ENCODE measurements around the gene TEX261. TPM values are rescaled to one million over a fixed set of nuclear protein-coding genes. Genes with fewer than 3 reads are reported as not detected.

The TEX261 gene
- total RNA-seq, 1 donor from 2014 or later: 44.7 TPM

GRCh38 chr2:70947556-70948184, 47.0 kb downstream of the TEX261 start:
- Histone ChIP-seq H3K79me2 (ENCODE audit: insufficient read depth, low read length) (no peaks in the 10 kb centered on the region), H2AFZ (ENCODE audit: low read depth, low read length) (peak overlapping the region; percentile 81), H3K9ac (ENCODE audit: low read length) (no peak overlapping the region), H3K4me1 (ENCODE audit: insufficient read depth, low read length) (peaks cover 15% of the 10 kb centered on the region), H3K4me3 (ENCODE audit: insufficient read depth, low read depth, low read length) (peak overlapping the region; percentile 23), H3K4me2 (ENCODE audit: low read length) (peak overlapping the region; percentile 69), H3K27ac (ENCODE audit: low read depth, low read length) (no peak overlapping the region), H3K36me3 (ENCODE audit: insufficient read depth, low read length) (no peaks in the 10 kb centered on the region), H3K9me3 (ENCODE audit: insufficient read depth, low read depth, low read length) (no peaks in the 10 kb centered on the region), H4K20me1 (ENCODE audit: insufficient read depth, low read length) (no peaks in the 10 kb centered on the region), H3K27me3 (ENCODE audit: insufficient read depth, low read length) (no peaks in the 10 kb centered on the region)
- H3K4me3 Mint-ChIP-seq (ENCODE audit: unreplicated experiment): peak overlapping the region; percentile 17
- peak overlapping the region; percentile 22 for H3K27ac Mint-ChIP-seq (ENCODE audit: unreplicated experiment)
- TF ChIP-seq CTCF (IDR thresholded peaks at IDR 0.05; ENCODE audit: insufficient read depth, low read depth, low read length): no peak
- TF ChIP-seq EZH2 (IDR thresholded peaks at IDR 0.05; ENCODE audit: insufficient read depth, low read length): no peak
- H3K27me3 Mint-ChIP-seq (ENCODE audit: low read depth, unreplicated experiment): peaks cover 20% of the 10 kb centered on the region
- peaks cover 32% of the 10 kb centered on the region for H3K4me1 Mint-ChIP-seq (ENCODE audit: low read depth, unreplicated experiment)
- DNase-seq (ENCODE audit: low read depth): peak; percentile 55
- no peaks in the 10 kb centered on the region for H3K36me3 Mint-ChIP-seq (ENCODE audit: low read depth, unreplicated experiment)
- peak; percentile 17 for FAIRE-seq
- H3K9me3 Mint-ChIP-seq (ENCODE audit: unreplicated experiment): no peaks in the 10 kb centered on the region

GRCh38 chr2:70946832-70947442, 47.7 kb downstream of the TEX261 start:
- Mint-ChIP-seq H3K9me3 (ENCODE audit: unreplicated experiment) (no peaks in the 10 kb centered on the region), H3K4me1 (ENCODE audit: low read depth, unreplicated experiment) (peaks cover 32% of the 10 kb centered on the region), H3K4me3 (ENCODE audit: unreplicated experiment) (no peak overlapping the region), H3K27ac (ENCODE audit: unreplicated experiment) (no peak overlapping the region), H3K27me3 (ENCODE audit: low read depth, unreplicated experiment) (peaks cover 27% of the 10 kb centered on the region), H3K36me3 (ENCODE audit: low read depth, unreplicated experiment) (peaks cover under 1% of the 10 kb centered on the region)
- FAIRE-seq (peak; percentile 77), DNase-seq (ENCODE audit: low read depth) (peak; percentile 32)
- no peaks in the 10 kb centered on the region for H3K27me3 ChIP-seq (ENCODE audit: insufficient read depth, low read length)
- no peaks in the 10 kb centered on the region for H4K20me1 ChIP-seq (ENCODE audit: insufficient read depth, low read length)
- H3K9ac ChIP-seq (ENCODE audit: low read length): no peak overlapping the region
- H2AFZ ChIP-seq (ENCODE audit: low read depth, low read length): no peak overlapping the region
- H3K4me3 ChIP-seq (ENCODE audit: insufficient read depth, low read depth, low read length): no peak overlapping the region
- no peaks in the 10 kb centered on the region for H3K9me3 ChIP-seq (ENCODE audit: insufficient read depth, low read depth, low read length)
- no peaks in the 10 kb centered on the region for H3K36me3 ChIP-seq (ENCODE audit: insufficient read depth, low read length)
- H3K27ac ChIP-seq (ENCODE audit: low read depth, low read length): no peak overlapping the region
- TF ChIP-seq CTCF (IDR thresholded peaks at IDR 0.05; ENCODE audit: insufficient read depth, low read depth, low read length) (peak; percentile 88), EZH2 (IDR thresholded peaks at IDR 0.05; ENCODE audit: insufficient read depth, low read length) (no peak)
- peaks cover 15% of the 10 kb centered on the region for H3K4me1 ChIP-seq (ENCODE audit: insufficient read depth, low read length)
- peak overlapping the region; percentile 69 for H3K4me2 ChIP-seq (ENCODE audit: low read length)
- no peaks in the 10 kb centered on the region for H3K79me2 ChIP-seq (ENCODE audit: insufficient read depth, low read length)
